Measurements from ENCODE around the gene IQCE.

The IQCE gene

GRCh38 chr7:2573761-2574160 lies 15.0 kb downstream of the IQCE start:
- no peaks in the 10 kb centered on the region for H3K79me2 ChIP-seq (ENCODE audit: control insufficient read depth, low read length)
- H4K20me1 ChIP-seq (ENCODE audit: control insufficient read depth, insufficient read depth, low read depth, low read length), result no peaks in the 10 kb centered on the region
- H3K4me3 ChIP-seq (ENCODE audit: low read length), result no peak overlapping the region
- H3K36me3 ChIP-seq (ENCODE audit: control insufficient read depth, low read length), result no peaks in the 10 kb centered on the region
- no peaks in the 10 kb centered on the region for H3K9me3 ChIP-seq (ENCODE audit: control insufficient read depth, insufficient read depth, low read length)
- no peaks in the 10 kb centered on the region for H3F3A ChIP-seq (ENCODE audit: control insufficient read depth, insufficient read depth)
- H3K4me2 ChIP-seq (ENCODE audit: low read length), result no peak overlapping the region
- no peaks in the 10 kb centered on the region for H3K27me3 ChIP-seq (ENCODE audit: control insufficient read depth, low read length)
- H3K27ac ChIP-seq (ENCODE audit: low read depth, low read length), result no peak overlapping the region
- no peak for TF ChIP-seq CTCF (IDR thresholded peaks at IDR 0.05; ENCODE audit: low read depth, low read length, poor library complexity, severe bottlenecking)
- no peak for TF ChIP-seq EZH2phosphoT487 (IDR thresholded peaks at IDR 0.05; ENCODE audit: borderline replicate concordance, low read length)
- H3K9me2 ChIP-seq (replicated peaks; ENCODE audit: control insufficient read depth, low read length), result no peaks in the 10 kb centered on the region
- no peaks in the 10 kb centered on the region for H3K4me1 ChIP-seq (ENCODE audit: control insufficient read depth, low read length)

GRCh38 chr7:2575046-2575732 lies 16.4 kb downstream of the IQCE start:
- Histone ChIP-seq H3K9me3 (ENCODE audit: control insufficient read depth, insufficient read depth, low read length) (no peaks in the 10 kb centered on the region), H3K27me3 (ENCODE audit: control insufficient read depth, low read length) (no peaks in the 10 kb centered on the region), H3K9me2 (replicated peaks; ENCODE audit: control insufficient read depth, low read length) (no peaks in the 10 kb centered on the region), H3K27ac (ENCODE audit: low read depth, low read length) (no peak overlapping the region), H3K4me3 (ENCODE audit: low read length) (no peak overlapping the region), H3K4me1 (ENCODE audit: control insufficient read depth, low read length) (no peaks in the 10 kb centered on the region), H3K79me2 (ENCODE audit: control insufficient read depth, low read length) (no peaks in the 10 kb centered on the region), H3F3A (ENCODE audit: control insufficient read depth, insufficient read depth) (no peaks in the 10 kb centered on the region), H3K4me2 (ENCODE audit: low read length) (no peak overlapping the region), H3K36me3 (ENCODE audit: control insufficient read depth, low read length) (no peaks in the 10 kb centered on the region), H4K20me1 (ENCODE audit: control insufficient read depth, insufficient read depth, low read depth, low read length) (no peaks in the 10 kb centered on the region)
- TF ChIP-seq CTCF (IDR thresholded peaks at IDR 0.05; ENCODE audit: low read depth, low read length, poor library complexity, severe bottlenecking) (no peak), EZH2phosphoT487 (IDR thresholded peaks at IDR 0.05; ENCODE audit: borderline replicate concordance, low read length) (no peak)

- H3K4me3 ChIP-seq (ENCODE audit: low read length), result no peak overlapping the region
Measured at GRCh38 chr7:2575733-2576340, 17.1 kb downstream of the IQCE start.

More at GRCh38 chr7:2575733-2576340, 17.1 kb downstream of the IQCE start:
- no peaks in the 10 kb centered on the region for H3K36me3 ChIP-seq (ENCODE audit: control insufficient read depth, low read length)
- H3K79me2 ChIP-seq (ENCODE audit: control insufficient read depth, low read length), result no peaks in the 10 kb centered on the region
- no peaks in the 10 kb centered on the region for H3K9me2 ChIP-seq (replicated peaks; ENCODE audit: control insufficient read depth, low read length)
- no peak overlapping the region for H3K4me2 ChIP-seq (ENCODE audit: low read length)
- H3K27ac ChIP-seq (ENCODE audit: low read depth, low read length), result no peak overlapping the region
- no peaks in the 10 kb centered on the region for H3K27me3 ChIP-seq (ENCODE audit: control insufficient read depth, low read length)
- no peaks in the 10 kb centered on the region for H3K9me3 ChIP-seq (ENCODE audit: control insufficient read depth, insufficient read depth, low read length)
- no peaks in the 10 kb centered on the region for H4K20me1 ChIP-seq (ENCODE audit: control insufficient read depth, insufficient read depth, low read depth, low read length)
- no peaks in the 10 kb centered on the region for H3F3A ChIP-seq (ENCODE audit: control insufficient read depth, insufficient read depth)
- H3K4me1 ChIP-seq (ENCODE audit: control insufficient read depth, low read length), result no peaks in the 10 kb centered on the region
- no peak for TF ChIP-seq EZH2phosphoT487 (IDR thresholded peaks at IDR 0.05; ENCODE audit: borderline replicate concordance, low read length)
- no peak for TF ChIP-seq CTCF (IDR thresholded peaks at IDR 0.05; ENCODE audit: low read depth, low read length, poor library complexity, severe bottlenecking)

Measured in DOHH2 (cell line).